Neural cell (in vitro differentiated cells): ENCODE results near the gene TXNL4B.

ENCODE experiments used
- EP300 ChIP-seq: fragments of 450-650 bp; conservative IDR thresholded peaks from 2 replicates; pipeline ENCODE4 v1.6.1; 2014; ENCODE audit warnings: antibody characterized with exemption, mild to moderate bottlenecking, moderate library complexity; ENCODE audit not compliant: poor library complexity, severe bottlenecking
- EZH2 ChIP-seq: fragments of 200-600, 300-800 bp; shearing (Covaris generic), sonication (generic); IDR thresholded peaks from 2 replicates; pipeline ENCODE4 v1.6.1; 2014; ENCODE audit warnings: antibody characterized with exemption, low read length, borderline replicate concordance, mild to moderate bottlenecking; ENCODE audit not compliant: insufficient read depth, poor library complexity, severe bottlenecking
- SMC3 ChIP-seq: fragments of 450-650 bp; conservative IDR thresholded peaks from 2 replicates; pipeline ENCODE4 v1.6.1; 2014; ENCODE audit warnings: antibody characterized with exemption, mild to moderate bottlenecking, moderate library complexity; ENCODE audit not compliant: poor library complexity
- TF ChIP-seq, protein P1 (sequence below): fragments of 450-650 bp; IDR thresholded peaks from 2 replicates; pipeline ENCODE4 v1.5.1; 2014; ENCODE audit warnings: antibody characterized with exemption, mild to moderate bottlenecking, moderate library complexity; ENCODE audit not compliant: poor library complexity, severe bottlenecking

DNA sequence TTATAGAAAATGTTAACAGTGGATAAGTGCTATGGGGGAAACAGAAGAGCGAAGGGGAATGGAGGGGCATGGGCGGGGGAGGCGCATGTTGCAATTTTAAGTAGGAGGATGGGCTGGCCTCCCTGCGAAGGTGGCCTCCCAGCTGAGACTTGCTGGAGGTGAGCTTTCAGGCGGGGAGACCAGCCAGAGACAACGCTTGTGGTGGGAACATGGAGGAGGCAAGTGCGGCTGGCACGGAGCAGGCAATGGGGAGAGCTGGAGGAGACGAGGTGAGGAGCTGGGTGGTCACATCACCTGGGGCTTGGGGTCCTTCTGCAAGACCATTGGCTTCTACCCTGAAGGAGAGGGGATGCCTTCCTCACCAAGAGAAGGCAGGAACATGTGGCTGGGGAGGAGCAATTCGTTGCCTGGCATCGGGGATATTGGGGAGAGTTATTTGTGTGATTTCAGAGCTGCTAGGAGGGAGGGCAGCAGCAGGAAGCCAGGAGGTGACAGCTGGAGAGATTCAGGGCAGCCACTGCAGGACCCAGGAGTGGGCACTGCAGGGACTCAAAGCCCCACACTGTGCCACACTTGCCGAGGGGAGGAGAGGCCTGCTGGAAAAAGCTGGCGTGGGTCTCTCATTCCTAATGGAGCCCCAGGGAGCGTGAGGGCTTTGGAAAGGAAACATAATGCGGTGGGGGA lies 44.1 kb upstream of the TXNL4B start:
- TF ChIP-seq, protein P1, sequence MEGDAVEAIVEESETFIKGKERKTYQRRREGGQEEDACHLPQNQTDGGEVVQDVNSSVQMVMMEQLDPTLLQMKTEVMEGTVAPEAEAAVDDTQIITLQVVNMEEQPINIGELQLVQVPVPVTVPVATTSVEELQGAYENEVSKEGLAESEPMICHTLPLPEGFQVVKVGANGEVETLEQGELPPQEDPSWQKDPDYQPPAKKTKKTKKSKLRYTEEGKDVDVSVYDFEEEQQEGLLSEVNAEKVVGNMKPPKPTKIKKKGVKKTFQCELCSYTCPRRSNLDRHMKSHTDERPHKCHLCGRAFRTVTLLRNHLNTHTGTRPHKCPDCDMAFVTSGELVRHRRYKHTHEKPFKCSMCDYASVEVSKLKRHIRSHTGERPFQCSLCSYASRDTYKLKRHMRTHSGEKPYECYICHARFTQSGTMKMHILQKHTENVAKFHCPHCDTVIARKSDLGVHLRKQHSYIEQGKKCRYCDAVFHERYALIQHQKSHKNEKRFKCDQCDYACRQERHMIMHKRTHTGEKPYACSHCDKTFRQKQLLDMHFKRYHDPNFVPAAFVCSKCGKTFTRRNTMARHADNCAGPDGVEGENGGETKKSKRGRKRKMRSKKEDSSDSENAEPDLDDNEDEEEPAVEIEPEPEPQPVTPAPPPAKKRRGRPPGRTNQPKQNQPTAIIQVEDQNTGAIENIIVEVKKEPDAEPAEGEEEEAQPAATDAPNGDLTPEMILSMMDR = no peak
- no peak for TF ChIP-seq SMC3
- TF ChIP-seq EP300 = no peak
- TF ChIP-seq EZH2 = no peak
